Neural cell (in vitro differentiated cells): ENCODE results near the gene ZBTB7A. TPM values are rescaled to one million over a fixed set of nuclear protein-coding genes. Genes with fewer than 3 reads are reported as not detected.

Experiments used
- H2AFZ ChIP-seq: fragments of 200-600, 300-800 bp; sonication (generic), shearing (Covaris generic); 2 replicates; pipeline ENCODE4 v1.6.0; 2014; ENCODE audit warnings: low read depth, mild to moderate bottlenecking, antibody characterized with exemption, low read length, moderate library complexity
- H3F3A ChIP-seq: fragments of 200-600 bp; shearing (Covaris generic); 2 replicates; pipeline ENCODE4 v1.6.1; 2016; ENCODE audit warnings: mild to moderate bottlenecking, moderate library complexity, mixed read lengths, antibody characterized with exemption, low read length; ENCODE audit not compliant: insufficient read depth, poor library complexity, severe bottlenecking
- H3K27ac ChIP-seq: fragments of 200-600, 300-800 bp; sonication (generic), shearing (Covaris generic); 2 replicates; pipeline ENCODE4 v1.5.1; 2014; ENCODE audit warnings: mild to moderate bottlenecking, low read length, moderate library complexity
- H3K27me3 ChIP-seq: fragments of 300-800, 200-600 bp; sonication (generic), shearing (Covaris generic); 2 replicates; pipeline ENCODE4 v1.6.0; 2014; ENCODE audit warnings: mild to moderate bottlenecking, low read depth, low read length, moderate library complexity; ENCODE audit not compliant: insufficient read depth
- H3K36me3 ChIP-seq: fragments of 300-800, 200-600 bp; sonication (generic), shearing (Covaris generic); 2 replicates; pipeline ENCODE4 v1.5.1; 2014; ENCODE audit warnings: mild to moderate bottlenecking, antibody characterized with exemption, low read length, moderate library complexity; ENCODE audit not compliant: insufficient read depth
- H3K4me2 ChIP-seq: fragments of 300-800, 200-600 bp; sonication (generic), shearing (Covaris generic); 2 replicates; pipeline ENCODE4 v1.6.0; 2014; ENCODE audit warnings: mild to moderate bottlenecking, low read length
- H3K4me3 ChIP-seq: fragments of 300-800, 200-600 bp; sonication (generic), shearing (Covaris generic); 2 replicates; pipeline ENCODE4 v1.5.1; 2014; ENCODE audit warnings: mild to moderate bottlenecking, low read length, moderate library complexity
- H3K79me2 ChIP-seq: fragments of 200-600 bp; shearing (Covaris generic); replicated peaks from 2 replicates; pipeline ENCODE4 v1.6.0; 2014; ENCODE audit warnings: mild to moderate bottlenecking, low read length, moderate library complexity; ENCODE audit not compliant: insufficient read depth
- H3K9ac ChIP-seq: fragments of 300-800, 200-600 bp; sonication (generic), shearing (Covaris generic); 2 replicates; pipeline ENCODE4 v1.6.1; 2016; ENCODE audit warnings: mild to moderate bottlenecking, low read length, mixed read lengths
- H3K9me2 ChIP-seq: fragments of 200-600 bp; shearing (Covaris generic); 2 replicates; pipeline ENCODE4 v1.6.1; 2016; ENCODE audit warnings: mild to moderate bottlenecking, low read length, mixed read lengths; ENCODE audit not compliant: insufficient read depth
- H3K9me3 ChIP-seq: fragments of 200-600, 300-800 bp; sonication (generic), shearing (Covaris generic); 2 replicates; pipeline ENCODE4 v1.6.1; 2016; ENCODE audit warnings: mild to moderate bottlenecking, mixed run types, low read length, moderate library complexity, mixed read lengths
- H4K20me1 ChIP-seq: fragments of 200-600 bp; shearing (Covaris generic); 2 replicates; pipeline ENCODE4 v1.6.1; 2016; ENCODE audit warnings: mild to moderate bottlenecking, mixed run types; ENCODE audit not compliant: insufficient read depth
- EP300 ChIP-seq: fragments of 450-650 bp; conservative IDR thresholded peaks from 2 replicates; pipeline ENCODE4 v1.6.1; 2014; ENCODE audit warnings: antibody characterized with exemption, mild to moderate bottlenecking, moderate library complexity; ENCODE audit not compliant: poor library complexity, severe bottlenecking
- EZH2 ChIP-seq: fragments of 200-600, 300-800 bp; shearing (Covaris generic), sonication (generic); IDR thresholded peaks from 2 replicates; pipeline ENCODE4 v1.6.1; 2014; ENCODE audit warnings: antibody characterized with exemption, low read length, borderline replicate concordance, mild to moderate bottlenecking; ENCODE audit not compliant: insufficient read depth, poor library complexity, severe bottlenecking
- POLR2AphosphoS5 ChIP-seq: IDR thresholded peaks from 2 replicates; pipeline ENCODE4 v1.6.1; 2012
- RAD21 ChIP-seq: fragments of 450-650 bp; conservative IDR thresholded peaks from 2 replicates; pipeline ENCODE4 v1.6.1; 2014; ENCODE audit warnings: antibody characterized with exemption, mild to moderate bottlenecking, moderate library complexity
- SMC3 ChIP-seq: fragments of 450-650 bp; conservative IDR thresholded peaks from 2 replicates; pipeline ENCODE4 v1.6.1; 2014; ENCODE audit warnings: antibody characterized with exemption, mild to moderate bottlenecking, moderate library complexity; ENCODE audit not compliant: poor library complexity
- TAF1 ChIP-seq: IDR thresholded peaks from 2 replicates; pipeline ENCODE4 v1.6.1; 2012; ENCODE audit warnings: low read depth
- polyA plus RNA-seq: library from polyadenylated mRNA; depleted of rRNA; stranded (reverse); fragments of >200 nt; gene quantifications from 2 replicates; pipeline ENCODE4 v1.2.3, GENCODE V29; 2014
- TF ChIP-seq, protein P1 (sequence below): fragments of 450-650 bp; IDR thresholded peaks from 2 replicates; pipeline ENCODE4 v1.5.1; 2014; ENCODE audit warnings: antibody characterized with exemption, mild to moderate bottlenecking, moderate library complexity; ENCODE audit not compliant: poor library complexity, severe bottlenecking
- TF ChIP-seq, protein P2 (sequence below): IDR thresholded peaks from 2 replicates; pipeline ENCODE4 v1.6.1; 2012; ENCODE audit warnings: borderline replicate concordance

The ZBTB7A gene
- polyA plus RNA-seq, 1 donor from 2014 or later: 1.7 TPM

DNA sequence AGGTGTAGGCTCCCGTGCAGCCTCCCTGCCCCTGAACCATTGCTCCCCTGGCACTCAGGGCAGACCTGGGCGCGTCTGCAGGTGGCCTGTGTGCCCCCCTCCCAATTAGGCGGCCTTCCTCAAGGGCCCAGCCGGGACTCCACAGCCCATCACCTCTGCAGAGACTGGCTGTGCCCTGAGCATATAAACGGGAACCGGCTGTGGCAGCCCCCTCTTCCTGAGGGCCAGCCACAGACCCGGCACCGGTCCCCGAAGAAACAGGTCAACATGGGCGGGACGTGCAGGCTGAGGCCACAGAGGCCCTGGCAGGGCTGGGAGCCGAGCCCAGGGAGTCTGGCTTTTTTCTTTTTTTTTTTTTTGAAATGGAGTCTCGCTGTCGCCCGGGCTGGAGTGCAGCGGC, 47.1 kb downstream of the ZBTB7A start:
- Histone ChIP-seq H3K27me3 (no peaks in the 10 kb centered on the region), H3F3A (no peaks in the 10 kb centered on the region), H3K27ac (no peak overlapping the region), H3K9ac (no peak overlapping the region), H3K4me3 (no peak overlapping the region), H3K9me3 (no peaks in the 10 kb centered on the region), H4K20me1 (peaks cover 7% of the 10 kb centered on the region), H3K9me2 (no peaks in the 10 kb centered on the region), H3K36me3 (no peaks in the 10 kb centered on the region), H2AFZ (no peak overlapping the region), H3K79me2 (peaks cover 5% of the 10 kb centered on the region), H3K4me2 (no peak overlapping the region)
- TF ChIP-seq EP300: no peak

DNA sequence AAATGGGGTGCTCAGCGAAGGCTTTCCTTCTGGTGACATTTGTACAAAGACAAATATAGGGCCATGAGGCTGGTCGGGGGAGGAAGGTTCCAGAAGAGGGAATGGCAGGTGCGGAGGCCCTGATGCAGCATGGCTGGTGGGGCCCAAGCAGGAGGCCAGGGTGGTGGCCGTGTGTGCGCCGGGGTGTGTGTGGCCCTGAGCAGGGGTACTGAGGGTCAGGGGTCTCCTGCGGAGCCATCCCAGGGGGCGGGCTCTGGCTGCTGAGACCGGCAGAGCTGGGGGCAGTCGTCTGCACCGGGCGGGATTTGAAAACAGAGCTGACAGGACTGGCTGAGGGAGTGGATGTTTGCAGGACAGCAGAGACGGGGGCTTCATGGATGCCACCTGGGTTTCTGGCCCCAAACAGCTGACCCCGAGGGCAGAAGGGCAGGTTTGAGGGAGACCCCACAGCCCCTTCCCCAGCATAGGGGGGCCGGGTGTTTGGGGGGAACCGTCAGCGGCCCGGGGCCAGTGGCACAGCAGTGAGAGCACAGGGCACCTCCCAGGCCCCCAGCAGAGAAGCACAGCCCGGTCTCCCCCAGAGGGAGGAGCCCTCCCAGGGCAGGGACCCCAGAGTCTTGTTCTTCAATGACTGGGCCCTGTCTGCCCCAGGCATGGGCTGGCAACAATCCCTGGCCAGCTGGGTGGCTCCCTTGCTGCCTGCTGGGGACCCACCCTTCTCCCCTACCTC, 47.8 kb downstream of the ZBTB7A start:
- Histone ChIP-seq H2AFZ (no peak overlapping the region), H3F3A (no peaks in the 10 kb centered on the region), H3K27ac (no peak overlapping the region), H3K36me3 (no peaks in the 10 kb centered on the region), H3K4me3 (no peak overlapping the region), H3K9ac (no peak overlapping the region), H4K20me1 (peaks cover 7% of the 10 kb centered on the region), H3K9me3 (no peaks in the 10 kb centered on the region), H3K27me3 (no peaks in the 10 kb centered on the region), H3K9me2 (no peaks in the 10 kb centered on the region), H3K4me2 (no peak overlapping the region), H3K79me2 (peaks cover 5% of the 10 kb centered on the region)
- TF ChIP-seq, protein P1, sequence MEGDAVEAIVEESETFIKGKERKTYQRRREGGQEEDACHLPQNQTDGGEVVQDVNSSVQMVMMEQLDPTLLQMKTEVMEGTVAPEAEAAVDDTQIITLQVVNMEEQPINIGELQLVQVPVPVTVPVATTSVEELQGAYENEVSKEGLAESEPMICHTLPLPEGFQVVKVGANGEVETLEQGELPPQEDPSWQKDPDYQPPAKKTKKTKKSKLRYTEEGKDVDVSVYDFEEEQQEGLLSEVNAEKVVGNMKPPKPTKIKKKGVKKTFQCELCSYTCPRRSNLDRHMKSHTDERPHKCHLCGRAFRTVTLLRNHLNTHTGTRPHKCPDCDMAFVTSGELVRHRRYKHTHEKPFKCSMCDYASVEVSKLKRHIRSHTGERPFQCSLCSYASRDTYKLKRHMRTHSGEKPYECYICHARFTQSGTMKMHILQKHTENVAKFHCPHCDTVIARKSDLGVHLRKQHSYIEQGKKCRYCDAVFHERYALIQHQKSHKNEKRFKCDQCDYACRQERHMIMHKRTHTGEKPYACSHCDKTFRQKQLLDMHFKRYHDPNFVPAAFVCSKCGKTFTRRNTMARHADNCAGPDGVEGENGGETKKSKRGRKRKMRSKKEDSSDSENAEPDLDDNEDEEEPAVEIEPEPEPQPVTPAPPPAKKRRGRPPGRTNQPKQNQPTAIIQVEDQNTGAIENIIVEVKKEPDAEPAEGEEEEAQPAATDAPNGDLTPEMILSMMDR: no peak
- TF ChIP-seq TAF1 (no peak), SMC3 (no peak), EZH2 (no peak), EP300 (no peak), RAD21 (no peak)
- TF ChIP-seq, protein P2, sequence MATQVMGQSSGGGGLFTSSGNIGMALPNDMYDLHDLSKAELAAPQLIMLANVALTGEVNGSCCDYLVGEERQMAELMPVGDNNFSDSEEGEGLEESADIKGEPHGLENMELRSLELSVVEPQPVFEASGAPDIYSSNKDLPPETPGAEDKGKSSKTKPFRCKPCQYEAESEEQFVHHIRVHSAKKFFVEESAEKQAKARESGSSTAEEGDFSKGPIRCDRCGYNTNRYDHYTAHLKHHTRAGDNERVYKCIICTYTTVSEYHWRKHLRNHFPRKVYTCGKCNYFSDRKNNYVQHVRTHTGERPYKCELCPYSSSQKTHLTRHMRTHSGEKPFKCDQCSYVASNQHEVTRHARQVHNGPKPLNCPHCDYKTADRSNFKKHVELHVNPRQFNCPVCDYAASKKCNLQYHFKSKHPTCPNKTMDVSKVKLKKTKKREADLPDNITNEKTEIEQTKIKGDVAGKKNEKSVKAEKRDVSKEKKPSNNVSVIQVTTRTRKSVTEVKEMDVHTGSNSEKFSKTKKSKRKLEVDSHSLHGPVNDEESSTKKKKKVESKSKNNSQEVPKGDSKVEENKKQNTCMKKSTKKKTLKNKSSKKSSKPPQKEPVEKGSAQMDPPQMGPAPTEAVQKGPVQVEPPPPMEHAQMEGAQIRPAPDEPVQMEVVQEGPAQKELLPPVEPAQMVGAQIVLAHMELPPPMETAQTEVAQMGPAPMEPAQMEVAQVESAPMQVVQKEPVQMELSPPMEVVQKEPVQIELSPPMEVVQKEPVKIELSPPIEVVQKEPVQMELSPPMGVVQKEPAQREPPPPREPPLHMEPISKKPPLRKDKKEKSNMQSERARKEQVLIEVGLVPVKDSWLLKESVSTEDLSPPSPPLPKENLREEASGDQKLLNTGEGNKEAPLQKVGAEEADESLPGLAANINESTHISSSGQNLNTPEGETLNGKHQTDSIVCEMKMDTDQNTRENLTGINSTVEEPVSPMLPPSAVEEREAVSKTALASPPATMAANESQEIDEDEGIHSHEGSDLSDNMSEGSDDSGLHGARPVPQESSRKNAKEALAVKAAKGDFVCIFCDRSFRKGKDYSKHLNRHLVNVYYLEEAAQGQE: no peak

DNA sequence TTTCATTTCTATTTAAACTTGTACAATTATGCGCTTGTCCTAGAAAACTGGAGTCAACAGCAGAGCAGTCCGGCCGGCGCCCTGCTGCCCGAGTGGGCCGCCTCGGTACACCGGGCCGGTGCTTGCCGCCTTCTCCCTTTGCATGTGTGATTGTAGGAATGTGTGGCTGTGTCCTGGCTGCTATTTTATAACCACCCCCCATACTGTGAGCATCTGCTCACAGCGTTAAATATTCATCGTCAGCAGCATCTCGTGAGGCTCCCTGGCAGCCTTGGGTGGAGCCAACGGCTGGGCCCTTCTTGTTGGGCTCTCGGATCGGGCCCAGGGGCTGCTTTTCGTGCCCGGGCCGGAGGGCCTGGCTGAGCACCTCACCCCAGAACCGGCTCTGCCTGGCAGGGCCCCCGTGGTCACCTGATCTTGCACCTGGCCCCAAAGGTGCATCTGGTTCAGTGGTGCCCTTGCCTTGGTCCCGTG, 48.5 kb downstream of the ZBTB7A start:
- H3F3A ChIP-seq: no peaks in the 10 kb centered on the region
- no peak overlapping the region for H3K4me3 ChIP-seq
- H3K4me2 ChIP-seq: no peak overlapping the region
- H3K27ac ChIP-seq: no peak overlapping the region
- no peak overlapping the region for H2AFZ ChIP-seq
- TF ChIP-seq RAD21 (no peak), TAF1 (no peak), POLR2AphosphoS5 (no peak)
- no peaks in the 10 kb centered on the region for H3K9me3 ChIP-seq
- H3K9ac ChIP-seq: no peak overlapping the region
- H3K36me3 ChIP-seq: no peaks in the 10 kb centered on the region
- no peaks in the 10 kb centered on the region for H3K9me2 ChIP-seq
- H3K79me2 ChIP-seq: peaks cover 5% of the 10 kb centered on the region
- peaks cover 7% of the 10 kb centered on the region for H4K20me1 ChIP-seq
- H3K27me3 ChIP-seq: no peaks in the 10 kb centered on the region
